Lower leg skin (tissue), 4 donors: ENCODE measurements around the gene ANK3. TPM values are rescaled to one million over a fixed set of nuclear protein-coding genes. Genes with fewer than 3 reads are reported as not detected.

Experiments
- DNase-seq, 2 donors: peaks; one replicate each; pipeline ENCODE4 v3.0.0-alpha.2; 2019; ENCODE audit warnings: low spot score in 2 of 2
- H3K4me3 ChIP-seq: fragments of 200-600 bp; sonication (generic); 2 replicates; pipeline ENCODE4 v1.5.1; 2017; ENCODE audit warnings: mild to moderate bottlenecking, low read depth; ENCODE audit not compliant: poor library complexity, severe bottlenecking
- CTCF ChIP-seq, 3 donors: fragments of 450-650 bp; IDR thresholded peaks; one replicate each; pipeline ENCODE4 v1.5.1; 2016; ENCODE audit warnings: antibody characterized with exemption in 3 of 3, mild to moderate bottlenecking in 3 of 3, moderate library complexity in 2 of 3
- POLR2A ChIP-seq, 2 donors: fragments of 450-650 bp; IDR thresholded peaks; one replicate each; pipeline ENCODE4 v1.6.1; 2016 to 2017; ENCODE audit warnings: antibody characterized with exemption in 2 of 2, mild to moderate bottlenecking in 1 of 2, moderate library complexity in 1 of 2
- WGBS, 2 donors: methylation state at CpG; one replicate each; pipeline ENCODE4 v1.1.5; 2018; 5-methylcytosine and 5-hydroxymethylcytosine counted together
- intact Hi-C: fragments of 100-400 bp; cut with DNase I; formaldehyde crosslinking; loops from one replicate; pipeline ENCODE4 v1.15.0; 2023; ENCODE audit warnings: low total_unique reads
- total RNA-seq, 4 donors: library from RNA; depleted of rRNA; stranded (reverse); fragments of >200 nt; gene quantifications; one replicate each; pipeline ENCODE4 v1.1.0, GENCODE V29; 2016

ANK3 gene
- total RNA-seq, 4 donors from 2014 or later = 76.2 to 107 (median 91.5) TPM

GRCh38 chr10:60162631-60163030 is 227.0 kb downstream of the ANK3 start:
- no peak for DNase-seq
- WGBS, 2 donors = 95 to 97% methylated on average over 1 of the region's 1 CpG
- intact Hi-C loops = no loop called here
- no peak overlapping the region for H3K4me3 ChIP-seq
- TF ChIP-seq CTCF (IDR thresholded peaks at IDR 0.05) = no peak
- no peak for TF ChIP-seq POLR2A (IDR thresholded peaks at IDR 0.05)

GRCh38 chr10:60155943-60156683 is 233.6 kb downstream of the ANK3 start:
- DNase-seq = no peak
- intact Hi-C loops = no loop called here
- WGBS, 2 donors = 91 to 93% methylated on average over 6 of the region's 6 CpGs
- TF ChIP-seq CTCF (IDR thresholded peaks at IDR 0.05) (no peak), POLR2A (IDR thresholded peaks at IDR 0.05) (no peak)
- no peak overlapping the region for H3K4me3 ChIP-seq

GRCh38 chr10:60155099-60155877 is 234.4 kb downstream of the ANK3 start:
- TF ChIP-seq CTCF (IDR thresholded peaks at IDR 0.05) (no peak), POLR2A (IDR thresholded peaks at IDR 0.05) (no peak)
- WGBS, 2 donors = 62 to 63% methylated on average over 3 of the region's 3 CpGs
- intact Hi-C loops = no loop called here
- no peak for DNase-seq
- no peak overlapping the region for H3K4me3 ChIP-seq

- no peak for DNase-seq
- 90 to 95% methylated on average over 2 of the region's 2 CpGs for WGBS, 2 donors
- no peak overlapping the region for H3K4me3 ChIP-seq
- intact Hi-C loops = no loop called here
- TF ChIP-seq POLR2A (IDR thresholded peaks at IDR 0.05) (no peak), CTCF (IDR thresholded peaks at IDR 0.05) (no peak)
Measured at GRCh38 chr10:60149003-60149402, 240.7 kb downstream of the ANK3 start.

GRCh38 chr10:60148266-60148840 is 241.3 kb downstream of the ANK3 start:
- intact Hi-C loops = no loop called here
- DNase-seq = no peak
- no peak for TF ChIP-seq POLR2A (IDR thresholded peaks at IDR 0.05)
- no peak overlapping the region for H3K4me3 ChIP-seq

GRCh38 chr10:60147576-60148265 is 242.0 kb downstream of the ANK3 start:
- TF ChIP-seq CTCF (IDR thresholded peaks at IDR 0.05) (no peak), POLR2A (IDR thresholded peaks at IDR 0.05) (no peak)
- no peak for DNase-seq
- intact Hi-C loops = no loop called here
- no peak overlapping the region for H3K4me3 ChIP-seq
- 73 to 94% methylated on average over 3 of the region's 3 CpGs for WGBS, 2 donors
